Peyer's patch (tissue), 4 donors: Measurements from ENCODE around the gene KCNT1.

Source experiments
- POLR2A ChIP-seq, 2 donors: fragments of 450-650 bp; IDR thresholded peaks; one replicate each; pipeline ENCODE4 v1.5.1; 2017; ENCODE audit warnings: antibody characterized with exemption in 2 of 2, mild to moderate bottlenecking in 2 of 2, moderate library complexity in 2 of 2
- TF ChIP-seq, protein P1 (sequence below), 6 experiments: fragments of 450-650 bp in 4 of 6; fragments of 200-600 bp in 2 of 6; sonication (generic) in 1 of 6; IDR thresholded peaks; one replicate each; pipeline ENCODE4 v1.5.1; 2017 to 2019; ENCODE audit warnings: antibody characterized with exemption in 6 of 6, mild to moderate bottlenecking in 3 of 6, moderate library complexity in 1 of 6

DNA sequence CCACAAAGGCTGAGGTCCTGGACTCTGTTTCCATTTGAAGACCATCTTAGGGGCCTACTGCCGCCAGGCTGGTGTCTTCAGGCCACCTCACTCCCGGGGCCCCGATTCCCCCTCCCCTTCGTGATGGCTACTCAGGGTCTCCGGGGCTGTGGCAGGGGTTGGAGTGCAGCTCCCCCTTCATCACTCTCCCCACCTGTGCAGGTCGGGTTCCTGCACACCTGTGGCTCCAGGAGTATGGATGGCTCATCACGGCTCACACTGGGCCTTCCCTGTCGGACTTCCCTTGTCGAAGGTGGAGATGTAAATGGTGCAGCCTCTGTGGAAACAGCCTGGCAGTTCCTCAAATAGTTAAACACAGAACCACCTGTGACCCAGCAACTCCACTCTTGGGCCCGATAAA is 27.0 kb upstream of the KCNT1 start:
- TF ChIP-seq, protein P1, sequence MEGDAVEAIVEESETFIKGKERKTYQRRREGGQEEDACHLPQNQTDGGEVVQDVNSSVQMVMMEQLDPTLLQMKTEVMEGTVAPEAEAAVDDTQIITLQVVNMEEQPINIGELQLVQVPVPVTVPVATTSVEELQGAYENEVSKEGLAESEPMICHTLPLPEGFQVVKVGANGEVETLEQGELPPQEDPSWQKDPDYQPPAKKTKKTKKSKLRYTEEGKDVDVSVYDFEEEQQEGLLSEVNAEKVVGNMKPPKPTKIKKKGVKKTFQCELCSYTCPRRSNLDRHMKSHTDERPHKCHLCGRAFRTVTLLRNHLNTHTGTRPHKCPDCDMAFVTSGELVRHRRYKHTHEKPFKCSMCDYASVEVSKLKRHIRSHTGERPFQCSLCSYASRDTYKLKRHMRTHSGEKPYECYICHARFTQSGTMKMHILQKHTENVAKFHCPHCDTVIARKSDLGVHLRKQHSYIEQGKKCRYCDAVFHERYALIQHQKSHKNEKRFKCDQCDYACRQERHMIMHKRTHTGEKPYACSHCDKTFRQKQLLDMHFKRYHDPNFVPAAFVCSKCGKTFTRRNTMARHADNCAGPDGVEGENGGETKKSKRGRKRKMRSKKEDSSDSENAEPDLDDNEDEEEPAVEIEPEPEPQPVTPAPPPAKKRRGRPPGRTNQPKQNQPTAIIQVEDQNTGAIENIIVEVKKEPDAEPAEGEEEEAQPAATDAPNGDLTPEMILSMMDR (IDR thresholded peaks at IDR 0.05), result no peak
- no peak for TF ChIP-seq POLR2A (IDR thresholded peaks at IDR 0.05)
